ENCODE results near the gene ODF2. TPM values are rescaled to one million over a fixed set of nuclear protein-coding genes. Genes with fewer than 3 reads are reported as not detected.
A peak's percentile ranks its signal among the peaks of the same experiment; 100 is the strongest.

The ODF2 gene
- total RNA-seq, 3 donors from 2014 or later: 23.1 to 27.9 (median 25.1) TPM

DNA sequence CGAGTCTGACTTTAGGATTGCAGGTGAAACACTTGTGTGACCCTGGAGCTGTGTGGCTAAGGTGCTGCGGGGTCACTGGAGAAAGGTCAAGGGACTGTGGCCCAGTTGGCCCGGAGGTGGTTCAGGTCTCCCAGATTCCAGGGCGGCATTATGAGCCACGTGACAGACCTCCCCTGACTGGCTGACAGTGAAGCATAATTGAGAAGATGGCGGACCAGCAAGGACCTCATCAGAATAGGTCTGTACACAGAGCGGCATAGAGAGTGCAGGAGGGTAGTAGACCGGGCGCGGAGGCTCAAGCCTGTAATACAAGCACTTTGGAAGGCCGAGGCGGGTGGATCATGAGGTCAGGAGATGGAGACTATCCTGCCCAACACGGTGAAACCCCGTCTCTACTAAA, 815 bp upstream of the ODF2 start:
- peaks cover 5 to 7% of the 10 kb centered on the region in 2 donors for H3K4me1 ChIP-seq
- H3K27me3 ChIP-seq: no peaks in the 10 kb centered on the region
- TF ChIP-seq, protein P1, sequence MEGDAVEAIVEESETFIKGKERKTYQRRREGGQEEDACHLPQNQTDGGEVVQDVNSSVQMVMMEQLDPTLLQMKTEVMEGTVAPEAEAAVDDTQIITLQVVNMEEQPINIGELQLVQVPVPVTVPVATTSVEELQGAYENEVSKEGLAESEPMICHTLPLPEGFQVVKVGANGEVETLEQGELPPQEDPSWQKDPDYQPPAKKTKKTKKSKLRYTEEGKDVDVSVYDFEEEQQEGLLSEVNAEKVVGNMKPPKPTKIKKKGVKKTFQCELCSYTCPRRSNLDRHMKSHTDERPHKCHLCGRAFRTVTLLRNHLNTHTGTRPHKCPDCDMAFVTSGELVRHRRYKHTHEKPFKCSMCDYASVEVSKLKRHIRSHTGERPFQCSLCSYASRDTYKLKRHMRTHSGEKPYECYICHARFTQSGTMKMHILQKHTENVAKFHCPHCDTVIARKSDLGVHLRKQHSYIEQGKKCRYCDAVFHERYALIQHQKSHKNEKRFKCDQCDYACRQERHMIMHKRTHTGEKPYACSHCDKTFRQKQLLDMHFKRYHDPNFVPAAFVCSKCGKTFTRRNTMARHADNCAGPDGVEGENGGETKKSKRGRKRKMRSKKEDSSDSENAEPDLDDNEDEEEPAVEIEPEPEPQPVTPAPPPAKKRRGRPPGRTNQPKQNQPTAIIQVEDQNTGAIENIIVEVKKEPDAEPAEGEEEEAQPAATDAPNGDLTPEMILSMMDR (IDR thresholded peaks at IDR 0.05): no peak
- TF ChIP-seq POLR2A (IDR thresholded peaks at IDR 0.05): no peak
- no peak for TF ChIP-seq POLR2AphosphoS5 (IDR thresholded peaks at IDR 0.05)
- no peak overlapping the region for H3K27ac ChIP-seq
- intact Hi-C loops (cut with DNase I; ENCODE audit: low total_unique reads): no loop called here
- DNase-seq (ENCODE audit: low spot score in 2 of 2): no peak
- H3K36me3 ChIP-seq: no peaks in the 10 kb centered on the region
- H3K9me3 ChIP-seq: no peaks in the 10 kb centered on the region
- no peak overlapping the region for H3K4me3 ChIP-seq

DNA sequence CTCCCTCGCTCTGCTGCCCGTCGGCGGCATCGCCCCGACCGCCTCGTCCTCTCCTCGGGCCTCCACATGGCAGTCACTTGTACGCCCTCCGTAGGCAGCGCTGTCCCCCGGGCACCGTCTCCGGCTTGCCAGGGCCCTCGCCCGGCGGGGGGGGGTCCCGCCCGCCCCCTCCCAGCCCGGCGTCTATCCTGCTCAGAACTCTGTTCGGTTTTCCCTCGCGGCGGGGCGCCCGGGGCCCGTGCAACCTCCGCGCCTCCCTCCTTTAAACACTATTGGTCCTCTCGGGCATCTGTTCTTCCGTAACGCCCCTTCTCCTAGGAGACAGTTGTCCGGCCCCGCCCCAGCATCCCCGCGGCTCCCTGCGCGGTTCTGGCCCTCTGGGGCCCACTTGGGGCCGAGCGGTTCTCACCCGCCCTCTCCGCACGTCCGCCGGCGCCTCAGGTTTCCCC, 831 bp downstream of the ODF2 start:
- H3K4me3 ChIP-seq: peak overlapping the region; percentile 78 to 83 (median 80)
- intact Hi-C loops (cut with DNase I; ENCODE audit: low total_unique reads): no loop called here
- H3K27ac ChIP-seq: peak overlapping the region; percentile 82 to 86
- DNase-seq (ENCODE audit: low spot score in 2 of 2): peak in 1 of 2 donors; percentile 32
- no peaks in the 10 kb centered on the region for H3K9me3 ChIP-seq
- peaks cover 5 to 7% of the 10 kb centered on the region in 2 donors for H3K4me1 ChIP-seq
- TF ChIP-seq, protein P1 (IDR thresholded peaks at IDR 0.05): no peak
- TF ChIP-seq POLR2A (IDR thresholded peaks at IDR 0.05) (no peak), POLR2AphosphoS5 (IDR thresholded peaks at IDR 0.05) (no peak)
- no peaks in the 10 kb centered on the region for H3K27me3 ChIP-seq
- no peaks in the 10 kb centered on the region for H3K36me3 ChIP-seq

DNA sequence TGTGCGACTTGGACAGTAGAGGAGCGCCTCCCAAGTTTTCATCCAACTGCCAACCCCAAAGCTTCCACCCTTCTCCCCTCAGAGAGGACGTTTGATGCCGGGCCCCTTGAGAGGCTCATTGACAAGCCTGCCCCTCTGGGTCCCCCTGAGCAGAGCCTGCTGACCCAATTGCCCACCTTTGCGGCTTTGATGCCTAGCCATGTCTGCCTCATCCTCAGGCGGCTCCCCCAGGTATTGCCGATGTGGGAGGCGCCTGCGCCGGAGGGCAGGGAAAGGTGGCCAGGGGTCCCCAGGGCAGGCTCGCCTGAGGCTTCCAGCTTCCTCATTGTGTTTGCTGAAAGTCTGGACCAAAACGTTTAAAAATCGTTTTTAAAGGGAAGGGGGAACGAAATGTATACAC, 1.4 kb downstream of the ODF2 start:
- DNase-seq (ENCODE audit: low spot score in 2 of 2): no peak
- no peak overlapping the region for H3K27ac ChIP-seq
- no peaks in the 10 kb centered on the region for H3K27me3 ChIP-seq
- H3K4me3 ChIP-seq: peak overlapping the region; percentile 78 to 83 (median 80)
- TF ChIP-seq, protein P1 (IDR thresholded peaks at IDR 0.05): no peak
- TF ChIP-seq POLR2A (IDR thresholded peaks at IDR 0.05) (no peak), POLR2AphosphoS5 (IDR thresholded peaks at IDR 0.05) (no peak)
- no peaks in the 10 kb centered on the region for H3K9me3 ChIP-seq
- intact Hi-C loops (cut with DNase I; ENCODE audit: low total_unique reads): no loop called here
- peaks cover 5 to 7% of the 10 kb centered on the region in 2 donors for H3K4me1 ChIP-seq
- H3K36me3 ChIP-seq: no peaks in the 10 kb centered on the region

DNA sequence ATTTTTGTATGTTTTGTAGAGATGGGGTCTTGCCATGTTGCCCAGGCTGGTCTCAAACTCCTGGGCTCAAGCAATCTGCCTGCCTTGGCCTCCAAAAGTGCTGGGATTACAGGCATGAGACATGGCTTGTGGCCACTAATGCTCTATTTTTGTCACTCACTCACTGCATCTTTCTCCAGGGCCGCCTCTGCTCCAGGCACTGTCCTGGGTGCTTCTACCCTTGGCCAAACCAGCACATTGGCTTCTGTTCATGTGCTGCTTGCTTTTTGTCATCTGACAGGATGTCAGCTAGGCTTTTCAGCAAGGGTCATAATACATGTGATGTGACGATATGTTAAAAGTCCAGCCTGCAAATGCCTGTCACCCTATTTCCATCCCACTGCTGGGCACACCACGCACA, 3.2 kb downstream of the ODF2 start:
- no peak overlapping the region for H3K27ac ChIP-seq
- peaks cover 5 to 7% of the 10 kb centered on the region in 2 donors for H3K4me1 ChIP-seq
- no peaks in the 10 kb centered on the region for H3K36me3 ChIP-seq
- TF ChIP-seq POLR2A (IDR thresholded peaks at IDR 0.05): no peak
- TF ChIP-seq, protein P1 (IDR thresholded peaks at IDR 0.05): no peak
- TF ChIP-seq POLR2AphosphoS5 (IDR thresholded peaks at IDR 0.05): no peak
- H3K27me3 ChIP-seq: no peaks in the 10 kb centered on the region
- no peak for DNase-seq (ENCODE audit: low spot score in 2 of 2)
- H3K4me3 ChIP-seq: no peak overlapping the region
- intact Hi-C loops (cut with DNase I; ENCODE audit: low total_unique reads): no loop called here
- no peaks in the 10 kb centered on the region for H3K9me3 ChIP-seq

DNA sequence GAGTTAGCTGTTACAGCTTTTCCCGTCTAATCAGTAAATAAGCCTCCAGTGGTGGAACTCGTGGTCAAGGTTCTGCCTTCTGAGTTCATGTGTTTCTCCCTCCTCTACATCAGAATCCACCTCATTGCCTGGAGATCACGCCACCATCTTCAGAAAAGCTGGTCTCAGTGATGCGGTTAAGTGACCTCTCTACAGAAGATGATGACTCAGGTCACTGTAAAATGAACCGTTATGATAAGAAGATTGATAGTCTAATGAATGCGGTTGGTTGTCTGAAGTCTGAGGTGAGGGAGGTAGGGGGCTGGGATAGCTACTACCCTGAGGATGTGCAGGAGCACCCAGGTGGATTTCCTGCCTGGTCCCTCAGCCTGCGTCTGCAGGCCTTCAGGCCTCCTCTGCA, 13.3 kb downstream of the ODF2 start:
- Histone ChIP-seq H3K27ac (no peak overlapping the region), H3K4me1 (no peaks in the 10 kb centered on the region), H3K36me3 (no peaks in the 10 kb centered on the region), H3K27me3 (no peaks in the 10 kb centered on the region), H3K4me3 (no peak overlapping the region), H3K9me3 (no peaks in the 10 kb centered on the region)
- DNase-seq (ENCODE audit: low spot score in 2 of 2): no peak
- TF ChIP-seq, protein P1 (IDR thresholded peaks at IDR 0.05): no peak
- TF ChIP-seq POLR2A (IDR thresholded peaks at IDR 0.05) (no peak), POLR2AphosphoS5 (IDR thresholded peaks at IDR 0.05) (no peak)
- intact Hi-C loops (cut with DNase I; ENCODE audit: low total_unique reads): no loop called here

Measured in breast epithelium (tissue), 4 donors.